DMS79 treated with DMSO at 0.1 percent for 48 hours (cell line): Measurements from ENCODE around the gene PLPP3.

Experiments used
- DNase-seq: peaks from one replicate; lab custom pipeline; 2025; lab: John Stamatoyannopoulos, UW

PLPP3 gene

GRCh38 chr1:56462209-56462608 is 117.2 kb downstream of the PLPP3 start:
- DNase-seq, result no peak

GRCh38 chr1:56461158-56462127 is 117.9 kb downstream of the PLPP3 start:
- DNase-seq, result no peak

GRCh38 chr1:56459260-56459659 is 120.1 kb downstream of the PLPP3 start:
- no peak for DNase-seq

GRCh38 chr1:56457756-56458375 is 121.5 kb downstream of the PLPP3 start:
- no peak for DNase-seq

GRCh38 chr1:56456435-56457101 is 122.8 kb downstream of the PLPP3 start:
- DNase-seq, result no peak

- no peak for DNase-seq
These were observed 125.8 kb downstream of the PLPP3 start for GRCh38 chr1:56453417-56454078.

GRCh38 chr1:56453016-56453415 is 126.3 kb downstream of the PLPP3 start:
- DNase-seq, result no peak

GRCh38 chr1:56452027-56453011 is 127.0 kb downstream of the PLPP3 start:
- peak; percentile 28 for DNase-seq

- no peak for DNase-seq
These were observed 127.9 kb downstream of the PLPP3 start for GRCh38 chr1:56451491-56451890.

GRCh38 chr1:56450004-56450666 is 129.2 kb downstream of the PLPP3 start:
- DNase-seq, result no peak

GRCh38 chr1:56448529-56449300 is 130.6 kb downstream of the PLPP3 start:
- DNase-seq, result no peak

GRCh38 chr1:56447823-56448222 is 131.5 kb downstream of the PLPP3 start:
- DNase-seq, result no peak

GRCh38 chr1:56446531-56447098 is 132.7 kb downstream of the PLPP3 start:
- peak; percentile 31 for DNase-seq

GRCh38 chr1:56444960-56445646 is 134.3 kb downstream of the PLPP3 start:
- DNase-seq, result no peak
